GM12878 (cell line): ENCODE data around the gene MB21D2.

ENCODE experiments used
- BCL11A ChIP-seq: IDR thresholded peaks from 2 replicates; pipeline ENCODE4 v1.6.1; 2011; ENCODE audit warnings: low read depth, low read length
- CEBPB ChIP-seq, 2 experiments: fragments of 150-350 bp in 1 of 2; IDR thresholded peaks; 2 replicates each; pipeline ENCODE4 v1.6.1; 2012 to 2014; ENCODE audit warnings: low read depth in 2 of 2, low read length in 2 of 2, borderline replicate concordance in 1 of 2, inconsistent platforms in 1 of 2
- CHD2 ChIP-seq: IDR thresholded peaks from 2 replicates; pipeline ENCODE4 v1.6.1; 2011; ENCODE audit warnings: low read depth, low read length, improper control_type of control experiment, borderline replicate concordance
- EZH2 ChIP-seq: IDR thresholded peaks from 2 replicates; pipeline ENCODE4 v1.6.1; 2012; ENCODE audit warnings: low read depth, mild to moderate bottlenecking, control low read depth, inconsistent platforms, low read length, borderline replicate concordance; ENCODE audit not compliant: control insufficient read depth
- FOXK2 ChIP-seq: fragments of 450-650 bp; IDR thresholded peaks from 2 replicates; pipeline ENCODE4 v1.6.1; 2017; ENCODE audit warnings: mild to moderate bottlenecking, moderate library complexity
- JUNB ChIP-seq: IDR thresholded peaks from 2 replicates; pipeline ENCODE4 v1.6.1; 2016; ENCODE audit warnings: antibody characterized with exemption, mild to moderate bottlenecking
- NBN ChIP-seq: fragments of 450-650 bp; IDR thresholded peaks from 2 replicates; pipeline ENCODE4 v1.6.1; 2016
- POLR2A ChIP-seq: IDR thresholded peaks from 2 replicates; pipeline ENCODE4 v1.6.1; 2011; ENCODE audit warnings: low read depth, mild to moderate bottlenecking, low read length
- SIN3A ChIP-seq: IDR thresholded peaks from 2 replicates; pipeline ENCODE4 v1.6.1; 2012; ENCODE audit warnings: low read depth, low read length, improper control_type of control experiment
- TAF1 ChIP-seq: IDR thresholded peaks from 2 replicates; pipeline ENCODE4 v1.6.1; 2011; ENCODE audit warnings: mild to moderate bottlenecking, low read depth, low read length, borderline replicate concordance
- TF ChIP-seq, protein P1 (sequence below), 3 experiments: IDR thresholded peaks in 2 of 3; conservative IDR thresholded peaks in 1 of 3; 2 replicates each; pipeline ENCODE4 v1.5.1; 2011; ENCODE audit warnings: low read depth in 3 of 3, low read length in 3 of 3, mild to moderate bottlenecking in 3 of 3, control low read depth in 2 of 3, moderate library complexity in 2 of 3, inconsistent platforms in 1 of 3, mixed read lengths in 1 of 3; ENCODE audit not compliant: control insufficient read depth in 2 of 3, insufficient read depth in 1 of 3; ENCODE audit errors: extremely low read depth in 1 of 3

DNA sequence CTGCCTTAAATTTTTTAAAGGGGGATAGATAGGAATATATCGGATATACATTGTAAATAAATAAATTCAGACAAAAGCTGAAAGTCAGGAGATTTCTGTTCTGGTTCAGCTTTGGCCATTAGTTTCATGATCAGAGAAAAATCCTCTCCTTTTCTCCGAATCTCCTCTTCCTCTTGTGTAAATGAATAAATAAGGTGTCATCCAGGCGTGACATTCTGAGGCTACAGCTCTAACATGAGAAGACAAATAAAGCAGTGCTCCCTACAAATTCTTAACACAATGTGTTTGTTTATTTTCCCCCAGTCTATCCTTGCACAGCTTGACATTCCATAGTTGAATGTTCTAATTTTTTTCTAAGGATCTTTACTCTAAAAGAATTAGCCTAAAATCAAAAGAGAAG is 9.4 kb upstream of the MB21D2 start:
- no peak for TF ChIP-seq POLR2A
- TF ChIP-seq TAF1: no peak
- no peak for TF ChIP-seq NBN
- no peak for TF ChIP-seq CEBPB (IDR thresholded peaks at IDR 0.05; ENCODE audit: borderline replicate concordance in 1 of 2, low read depth in 2 of 2, low read length in 2 of 2)
- TF ChIP-seq BCL11A: no peak
- TF ChIP-seq, protein P1, sequence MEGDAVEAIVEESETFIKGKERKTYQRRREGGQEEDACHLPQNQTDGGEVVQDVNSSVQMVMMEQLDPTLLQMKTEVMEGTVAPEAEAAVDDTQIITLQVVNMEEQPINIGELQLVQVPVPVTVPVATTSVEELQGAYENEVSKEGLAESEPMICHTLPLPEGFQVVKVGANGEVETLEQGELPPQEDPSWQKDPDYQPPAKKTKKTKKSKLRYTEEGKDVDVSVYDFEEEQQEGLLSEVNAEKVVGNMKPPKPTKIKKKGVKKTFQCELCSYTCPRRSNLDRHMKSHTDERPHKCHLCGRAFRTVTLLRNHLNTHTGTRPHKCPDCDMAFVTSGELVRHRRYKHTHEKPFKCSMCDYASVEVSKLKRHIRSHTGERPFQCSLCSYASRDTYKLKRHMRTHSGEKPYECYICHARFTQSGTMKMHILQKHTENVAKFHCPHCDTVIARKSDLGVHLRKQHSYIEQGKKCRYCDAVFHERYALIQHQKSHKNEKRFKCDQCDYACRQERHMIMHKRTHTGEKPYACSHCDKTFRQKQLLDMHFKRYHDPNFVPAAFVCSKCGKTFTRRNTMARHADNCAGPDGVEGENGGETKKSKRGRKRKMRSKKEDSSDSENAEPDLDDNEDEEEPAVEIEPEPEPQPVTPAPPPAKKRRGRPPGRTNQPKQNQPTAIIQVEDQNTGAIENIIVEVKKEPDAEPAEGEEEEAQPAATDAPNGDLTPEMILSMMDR (IDR thresholded peaks at IDR 0.05 in 2 of 3, conservative IDR thresholded peaks at IDR 0.05 in 1 of 3; ENCODE audit: control insufficient read depth in 2 of 3, extremely low read depth in 1 of 3, insufficient read depth in 1 of 3, low read depth in 3 of 3, low read length in 3 of 3): no peak
- TF ChIP-seq CHD2: no peak
- no peak for TF ChIP-seq SIN3A
- no peak for TF ChIP-seq EZH2
- TF ChIP-seq FOXK2: no peak
- no peak for TF ChIP-seq JUNB
